GDM1 (cell line): Measurements from ENCODE around the gene ZNF350.
"Not testable (repeated sequence)": the region's sequence is repeated elsewhere in the genome, so short reads cannot be mapped to it uniquely, and the experiment has no call there.

Source experiments
- DNase-seq: peaks from one replicate; lab custom pipeline; 2025; lab: John Stamatoyannopoulos, UW

The ZNF350 gene

GRCh38 chr19:51986309-51987291, at the start of gene ZNF350:
Gene ZNF350 (minus strand): TSS chr19:51986840. CDS start chr19:51974360, 12,480 bp downstream.
- peak; percentile 89 for DNase-seq

GRCh38 chr19:52034051-52034728, 47.5 kb upstream of the ZNF350 start:
- no peak for DNase-seq

GRCh38 chr19:52028780-52029123, 42.1 kb upstream of the ZNF350 start:
- no peak for DNase-seq

GRCh38 chr19:52028027-52028779, 41.6 kb upstream of the ZNF350 start, which contains the start of gene ZNF614:
Gene ZNF614 (minus strand): TSS chr19:52028379. CDS start chr19:52025745, 2,634 bp downstream.
- DNase-seq: peak; percentile 75

GRCh38 chr19:52026255-52026990, 39.8 kb upstream of the ZNF350 start:
- not testable (repeated sequence) for DNase-seq

GRCh38 chr19:52024478-52024877, 37.8 kb upstream of the ZNF350 start:
- DNase-seq: not testable (repeated sequence)

- DNase-seq: no peak
Observed at GRCh38 chr19:52022193-52022592, 35.6 kb upstream of the ZNF350 start.

GRCh38 chr19:52020506-52020905, 33.9 kb upstream of the ZNF350 start:
- DNase-seq: no peak

- no peak for DNase-seq
Observed at GRCh38 chr19:52010674-52011073, 24.0 kb upstream of the ZNF350 start.

GRCh38 chr19:52007806-52008557, 21.3 kb upstream of the ZNF350 start, which contains the start of gene ZNF615:
Gene ZNF615 (minus strand): TSS chr19:52008211. CDS start chr19:52003711, 4,500 bp downstream.
- peak; percentile 77 for DNase-seq

GRCh38 chr19:52007451-52007805, 20.8 kb upstream of the ZNF350 start:
- no peak for DNase-seq

- DNase-seq: no peak
Observed at GRCh38 chr19:51994048-51994644, 7.5 kb upstream of the ZNF350 start.

GRCh38 chr19:51993422-51993821, 6.8 kb upstream of the ZNF350 start:
- DNase-seq: no peak

GRCh38 chr19:51983361-51983760, 3.3 kb downstream of the ZNF350 start:
- DNase-seq: no peak

GRCh38 chr19:51980926-51981325, 5.7 kb downstream of the ZNF350 start:
- DNase-seq: not testable (repeated sequence)

GRCh38 chr19:51980116-51980736, 6.4 kb downstream of the ZNF350 start:
- DNase-seq: no peak

- DNase-seq: no peak
Observed at GRCh38 chr19:51978882-51979281, 7.8 kb downstream of the ZNF350 start.

GRCh38 chr19:51977346-51977745, 9.3 kb downstream of the ZNF350 start:
- no peak for DNase-seq

- no peak for DNase-seq
Observed at GRCh38 chr19:51976852-51977251, 9.8 kb downstream of the ZNF350 start.

- not testable (repeated sequence) for DNase-seq
Observed at GRCh38 chr19:51975787-51976186, 10.9 kb downstream of the ZNF350 start.
